Peyer's patch (tissue), 4 donors: ENCODE measurements around the gene GPR18. TPM values are rescaled to one million over a fixed set of nuclear protein-coding genes. Genes with fewer than 3 reads are reported as not detected.

Experiments used
- DNase-seq, 3 donors: peaks; one replicate each; pipeline ENCODE4 v3.0.0-alpha.2; 2017 to 2019
- H3K27ac ChIP-seq, 4 donors: fragments of 200-600 bp; sonication (generic); one replicate each; pipeline ENCODE4 v1.5.1; 2016 to 2019
- H3K27me3 ChIP-seq, 2 donors: fragments of 200-600 bp; sonication (generic); one replicate each; pipeline ENCODE4 v1.5.1; 2019
- H3K36me3 ChIP-seq, 3 donors: fragments of 200-600 bp; sonication (generic); one replicate each; pipeline ENCODE4 v1.5.1; 2016 to 2019
- H3K4me1 ChIP-seq, 4 donors: fragments of 200-600 bp; sonication (generic); one replicate each; pipeline ENCODE4 v1.5.1; 2016 to 2019
- H3K4me3 ChIP-seq, 4 donors: fragments of 200-600 bp; sonication (generic); 1 replicate in 3 of 4; 2 replicates in 1 of 4; pipeline ENCODE4 v1.5.1; 2016 to 2019; ENCODE audit warnings: mild to moderate bottlenecking in 1 of 4
- H3K9me3 ChIP-seq, 4 donors: fragments of 200-600 bp; sonication (generic); one replicate each; pipeline ENCODE4 v1.5.1; 2016 to 2019; ENCODE audit warnings: mild to moderate bottlenecking in 1 of 4
- POLR2A ChIP-seq, 2 donors: fragments of 450-650 bp; IDR thresholded peaks; one replicate each; pipeline ENCODE4 v1.5.1; 2017; ENCODE audit warnings: antibody characterized with exemption in 2 of 2, mild to moderate bottlenecking in 2 of 2, moderate library complexity in 2 of 2
- total RNA-seq, 4 donors: library from RNA; depleted of rRNA; stranded (reverse); fragments of >200 nt; gene quantifications; one replicate each; pipeline ENCODE4 v1.1.0, GENCODE V29; 2016
- TF ChIP-seq, protein P1 (sequence below), 6 experiments: fragments of 450-650 bp in 4 of 6; fragments of 200-600 bp in 2 of 6; sonication (generic) in 1 of 6; IDR thresholded peaks; one replicate each; pipeline ENCODE4 v1.5.1; 2017 to 2019; ENCODE audit warnings: antibody characterized with exemption in 6 of 6, mild to moderate bottlenecking in 3 of 6, moderate library complexity in 1 of 6

The GPR18 gene
- total RNA-seq, 4 donors from 2014 or later = 0.53 to 4.1 TPM; not detected in 2

DNA sequence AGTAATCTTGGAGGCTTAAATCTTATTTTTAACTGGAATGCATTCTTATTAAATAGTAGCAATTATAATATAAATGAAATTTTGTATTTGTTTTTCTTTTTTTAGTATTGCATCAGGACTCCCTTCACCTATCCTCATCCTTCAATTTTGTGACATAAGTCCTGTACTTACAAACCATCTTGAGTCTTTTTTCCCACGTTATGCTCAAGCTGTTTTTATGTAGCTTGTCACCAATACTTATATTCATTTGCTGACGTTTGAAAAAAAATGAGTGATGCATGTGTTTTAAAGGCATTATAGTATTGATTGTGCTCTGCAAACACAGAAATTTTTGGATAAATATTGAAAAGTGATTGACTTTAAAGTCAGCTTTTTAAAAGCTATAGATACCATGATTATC is 888 bp downstream of the GPR18 start:
- TF ChIP-seq POLR2A (IDR thresholded peaks at IDR 0.05) = no peak
- TF ChIP-seq, protein P1, sequence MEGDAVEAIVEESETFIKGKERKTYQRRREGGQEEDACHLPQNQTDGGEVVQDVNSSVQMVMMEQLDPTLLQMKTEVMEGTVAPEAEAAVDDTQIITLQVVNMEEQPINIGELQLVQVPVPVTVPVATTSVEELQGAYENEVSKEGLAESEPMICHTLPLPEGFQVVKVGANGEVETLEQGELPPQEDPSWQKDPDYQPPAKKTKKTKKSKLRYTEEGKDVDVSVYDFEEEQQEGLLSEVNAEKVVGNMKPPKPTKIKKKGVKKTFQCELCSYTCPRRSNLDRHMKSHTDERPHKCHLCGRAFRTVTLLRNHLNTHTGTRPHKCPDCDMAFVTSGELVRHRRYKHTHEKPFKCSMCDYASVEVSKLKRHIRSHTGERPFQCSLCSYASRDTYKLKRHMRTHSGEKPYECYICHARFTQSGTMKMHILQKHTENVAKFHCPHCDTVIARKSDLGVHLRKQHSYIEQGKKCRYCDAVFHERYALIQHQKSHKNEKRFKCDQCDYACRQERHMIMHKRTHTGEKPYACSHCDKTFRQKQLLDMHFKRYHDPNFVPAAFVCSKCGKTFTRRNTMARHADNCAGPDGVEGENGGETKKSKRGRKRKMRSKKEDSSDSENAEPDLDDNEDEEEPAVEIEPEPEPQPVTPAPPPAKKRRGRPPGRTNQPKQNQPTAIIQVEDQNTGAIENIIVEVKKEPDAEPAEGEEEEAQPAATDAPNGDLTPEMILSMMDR (IDR thresholded peaks at IDR 0.05) = no peak
- H3K27ac ChIP-seq = peak overlapping the region in 2 of 4 donors; percentile 77 to 78
- H3K27me3 ChIP-seq = no peaks in the 10 kb centered on the region
- no peak for DNase-seq
- H3K4me3 ChIP-seq = peak overlapping the region in 3 of 4 donors; percentile 17 to 36 (median 30)
- H3K36me3 ChIP-seq = peaks cover 0 to 12% (median 0%) of the 10 kb centered on the region in 3 donors
- peaks cover 0 to 5% (median 2%) of the 10 kb centered on the region in 4 donors for H3K4me1 ChIP-seq
- no peaks in the 10 kb centered on the region for H3K9me3 ChIP-seq

DNA sequence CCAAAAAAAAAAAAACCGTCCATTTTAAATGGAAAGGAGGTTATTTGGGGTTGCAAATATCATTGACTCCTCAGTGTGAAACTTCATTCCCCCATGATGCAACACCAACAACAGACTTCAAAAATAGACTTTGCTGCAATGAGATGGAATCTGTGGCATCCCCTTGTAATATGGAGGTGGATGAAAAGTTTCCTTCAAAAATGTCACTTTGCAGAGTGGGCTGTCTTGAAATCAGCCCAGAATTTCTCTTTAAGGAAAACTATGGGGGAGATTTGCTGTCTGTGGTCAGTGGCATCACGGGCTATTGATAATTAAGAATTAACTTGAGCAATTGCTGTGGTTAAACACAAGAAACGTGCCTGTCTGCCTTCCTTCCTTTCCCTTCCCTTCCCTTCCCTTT is 1.5 kb downstream of the GPR18 start:
- H3K27ac ChIP-seq = peak overlapping the region in 2 of 4 donors; percentile 77 to 78
- TF ChIP-seq, protein P1 (IDR thresholded peaks at IDR 0.05) = no peak
- TF ChIP-seq POLR2A (IDR thresholded peaks at IDR 0.05) = no peak
- no peak for DNase-seq

DNA sequence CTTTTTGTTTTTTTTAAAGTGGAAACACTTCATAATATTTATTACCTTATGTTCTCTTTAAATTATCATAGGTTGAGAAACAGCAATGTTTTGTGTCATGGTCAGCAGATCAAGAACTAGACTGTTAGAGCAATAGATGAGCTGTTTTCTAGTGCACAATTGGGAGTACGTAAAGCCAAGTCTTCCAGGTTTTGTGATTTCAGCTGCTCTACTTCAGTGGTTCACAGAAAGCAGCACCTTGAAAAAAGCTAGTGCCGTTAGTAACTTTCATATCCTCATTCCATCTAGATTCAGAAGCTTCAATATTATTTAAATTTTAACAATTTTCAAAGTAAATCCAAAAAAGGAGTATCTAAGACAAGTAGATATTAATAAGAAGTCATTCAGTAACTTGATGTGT is 1.9 kb downstream of the GPR18 start:
- Histone ChIP-seq H3K27ac (peak overlapping the region in 2 of 4 donors; percentile 77 to 78), H3K36me3 (peaks cover 0 to 12% (median 0%) of the 10 kb centered on the region in 3 donors), H3K4me3 (no peak overlapping the region), H3K9me3 (no peaks in the 10 kb centered on the region), H3K4me1 (peaks cover 0 to 5% (median 2%) of the 10 kb centered on the region in 4 donors), H3K27me3 (no peaks in the 10 kb centered on the region)
- TF ChIP-seq, protein P1 (IDR thresholded peaks at IDR 0.05) = no peak
- TF ChIP-seq POLR2A (IDR thresholded peaks at IDR 0.05) = no peak
- no peak for DNase-seq

More for the DNA sequence above, 1.5 kb downstream of the GPR18 start:
- Histone ChIP-seq H3K9me3 (no peaks in the 10 kb centered on the region), H3K4me1 (peaks cover 0 to 5% (median 2%) of the 10 kb centered on the region in 4 donors), H3K4me3 (peak overlapping the region in 1 of 4 donors; percentile 36), H3K27me3 (no peaks in the 10 kb centered on the region), H3K36me3 (peaks cover 0 to 12% (median 0%) of the 10 kb centered on the region in 3 donors)

DNA sequence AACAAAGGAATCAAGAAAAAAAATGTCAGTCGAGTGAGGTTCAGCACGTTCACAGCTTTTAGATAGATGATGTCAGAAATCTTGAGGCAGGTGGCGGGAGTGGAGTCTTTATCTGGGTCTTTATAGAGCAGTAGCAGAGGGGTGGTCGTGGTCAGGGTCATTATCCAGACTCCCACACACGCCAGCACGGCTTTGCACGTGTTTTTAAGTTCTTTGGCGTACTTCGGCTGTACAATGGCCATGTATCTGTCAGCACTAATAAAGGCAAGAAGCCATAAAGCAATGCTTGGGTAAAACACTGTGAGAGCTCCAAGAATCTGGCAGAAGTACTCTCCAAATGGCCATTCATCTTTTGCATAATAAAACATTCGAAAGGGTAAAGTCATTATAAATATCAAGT is 2.9 kb downstream of the GPR18 start:
- H3K36me3 ChIP-seq = peaks cover 0 to 12% (median 0%) of the 10 kb centered on the region in 3 donors

DNA sequence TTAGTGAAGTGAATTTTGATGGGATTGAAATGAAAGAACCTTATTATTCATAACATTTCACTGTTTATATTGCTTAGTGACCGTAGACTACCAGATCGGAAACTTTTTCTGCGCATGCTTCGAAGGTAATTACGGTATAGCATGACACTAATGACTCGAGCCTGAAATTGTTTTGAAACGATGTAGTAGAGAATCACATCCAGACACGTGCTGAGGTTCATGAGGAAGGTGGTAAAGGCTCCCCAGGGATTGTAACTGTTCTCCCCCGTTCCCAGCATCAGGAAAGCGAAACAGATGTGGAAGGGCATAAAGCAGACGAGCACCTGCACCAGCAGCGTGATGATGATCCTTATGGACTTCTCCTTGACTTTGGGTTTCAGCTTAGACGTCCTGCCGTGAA is 3.3 kb downstream of the GPR18 start:
- TF ChIP-seq, protein P1 (IDR thresholded peaks at IDR 0.05) = no peak
- TF ChIP-seq POLR2A (IDR thresholded peaks at IDR 0.05) = no peak
- Histone ChIP-seq H3K27ac (no peak overlapping the region), H3K27me3 (no peaks in the 10 kb centered on the region), H3K4me3 (no peak overlapping the region), H3K4me1 (peaks cover 0 to 4% (median under 1%) of the 10 kb centered on the region in 4 donors), H3K9me3 (no peaks in the 10 kb centered on the region), H3K36me3 (peaks cover 0 to 12% (median 0%) of the 10 kb centered on the region in 3 donors)
- DNase-seq = no peak

More for the DNA sequence above, 2.9 kb downstream of the GPR18 start:
- peaks cover 0 to 5% (median 2%) of the 10 kb centered on the region in 4 donors for H3K4me1 ChIP-seq
- no peak overlapping the region for H3K4me3 ChIP-seq
- DNase-seq = no peak
- peak overlapping the region in 1 of 4 donors; percentile 78 for H3K27ac ChIP-seq
- no peaks in the 10 kb centered on the region for H3K9me3 ChIP-seq
- no peaks in the 10 kb centered on the region for H3K27me3 ChIP-seq
- no peak for TF ChIP-seq POLR2A (IDR thresholded peaks at IDR 0.05)
- TF ChIP-seq, protein P1 (IDR thresholded peaks at IDR 0.05) = no peak
